ENCODE results near the gene AKNA. TPM values are rescaled to one million over a fixed set of nuclear protein-coding genes. Genes with fewer than 3 reads are reported as not detected.

AKNA gene
- total RNA-seq, 1 donor from 2014 or later: 2.6 TPM

GRCh38 chr9:114367772-114368569 is 19.8 kb downstream of the AKNA start:
- no peak for TF ChIP-seq CTCF (IDR thresholded peaks at IDR 0.05; ENCODE audit: insufficient read depth, low read length, severe bottlenecking)
- FAIRE-seq (peak; percentile 83), DNase-seq (ENCODE audit: low read depth) (no peak)
- Histone ChIP-seq H3K4me3 (ENCODE audit: low read depth, low read length) (no peak overlapping the region), H3K27me3 (ENCODE audit: control insufficient read depth, insufficient read depth, low read length) (no peaks in the 10 kb centered on the region), H3K36me3 (ENCODE audit: control insufficient read depth, insufficient read depth, low read length) (no peaks in the 10 kb centered on the region)

GRCh38 chr9:114367366-114367765 is 20.4 kb downstream of the AKNA start:
- no peak overlapping the region for H3K4me3 ChIP-seq (ENCODE audit: low read depth, low read length)
- no peak for FAIRE-seq

GRCh38 chr9:114366334-114367128 is 21.3 kb downstream of the AKNA start:
- peak; percentile 60 for DNase-seq (ENCODE audit: low read depth)
- FAIRE-seq: no peak
- Histone ChIP-seq H3K4me3 (ENCODE audit: low read depth, low read length) (no peak overlapping the region), H3K27me3 (ENCODE audit: control insufficient read depth, insufficient read depth, low read length) (no peaks in the 10 kb centered on the region), H3K36me3 (ENCODE audit: control insufficient read depth, insufficient read depth, low read length) (peaks cover 1% of the 10 kb centered on the region)
- TF ChIP-seq CTCF (IDR thresholded peaks at IDR 0.05; ENCODE audit: insufficient read depth, low read length, severe bottlenecking): no peak

More at GRCh38 chr9:114367366-114367765, 20.4 kb downstream of the AKNA start:
- no peak for DNase-seq (ENCODE audit: low read depth)
- H3K27me3 ChIP-seq (ENCODE audit: control insufficient read depth, insufficient read depth, low read length): no peaks in the 10 kb centered on the region
- TF ChIP-seq CTCF (IDR thresholded peaks at IDR 0.05; ENCODE audit: insufficient read depth, low read length, severe bottlenecking): no peak
- H3K36me3 ChIP-seq (ENCODE audit: control insufficient read depth, insufficient read depth, low read length): no peaks in the 10 kb centered on the region

GRCh38 chr9:114365194-114365593 is 22.6 kb downstream of the AKNA start:
- H3K27me3 ChIP-seq (ENCODE audit: control insufficient read depth, insufficient read depth, low read length): no peaks in the 10 kb centered on the region
- FAIRE-seq (no peak), DNase-seq (ENCODE audit: low read depth) (no peak)
- no peak for TF ChIP-seq CTCF (IDR thresholded peaks at IDR 0.05; ENCODE audit: insufficient read depth, low read length, severe bottlenecking)
- no peak overlapping the region for H3K4me3 ChIP-seq (ENCODE audit: low read depth, low read length)
- peaks cover 11% of the 10 kb centered on the region for H3K36me3 ChIP-seq (ENCODE audit: control insufficient read depth, insufficient read depth, low read length)

- H3K36me3 ChIP-seq (ENCODE audit: control insufficient read depth, insufficient read depth, low read length): peaks cover 16% of the 10 kb centered on the region
- DNase-seq (ENCODE audit: low read depth): peak; percentile 50
- TF ChIP-seq CTCF (IDR thresholded peaks at IDR 0.05; ENCODE audit: insufficient read depth, low read length, severe bottlenecking): no peak
- no peak for FAIRE-seq
- no peaks in the 10 kb centered on the region for H3K27me3 ChIP-seq (ENCODE audit: control insufficient read depth, insufficient read depth, low read length)
- no peak overlapping the region for H3K4me3 ChIP-seq (ENCODE audit: low read depth, low read length)
Observed at GRCh38 chr9:114364134-114365041, 23.4 kb downstream of the AKNA start.
